Liver (tissue), 9 donors: Measurements from ENCODE around the gene MAPK8. TPM values are rescaled to one million over a fixed set of nuclear protein-coding genes. Genes with fewer than 3 reads are reported as not detected.

Experiments used
- DNase-seq: peaks from one replicate; pipeline ENCODE4 v3.0.0-alpha.2; 2017; ENCODE audit warnings: low spot score
- H3K27ac ChIP-seq, 2 donors: one replicate each; pipeline ENCODE4 v1.7.0; 2013; ENCODE audit warnings: inconsistent platforms in 2 of 2, low read length in 2 of 2, control low read depth in 1 of 2, low read depth in 1 of 2, mild to moderate bottlenecking in 1 of 2
- H3K27me3 ChIP-seq, 4 donors: one replicate each; pipeline versions ENCODE4 v1.6.1 to v1.7.0; 2013; ENCODE audit warnings: low read length in 3 of 4, inconsistent platforms in 1 of 4, mild to moderate bottlenecking in 1 of 4, moderate library complexity in 1 of 4; ENCODE audit not compliant: control insufficient read depth in 4 of 4, insufficient read depth in 4 of 4
- H3K36me3 ChIP-seq, 4 donors: one replicate each; pipeline versions ENCODE4 v1.6.1 to v1.7.0; 2013; ENCODE audit warnings: low read length in 3 of 4, mild to moderate bottlenecking in 3 of 4, low read depth in 1 of 4, moderate library complexity in 1 of 4; ENCODE audit not compliant: control insufficient read depth in 4 of 4, insufficient read depth in 3 of 4
- H3K4me1 ChIP-seq, 4 donors: one replicate each; pipeline versions ENCODE4 v1.6.1 to v1.7.0; 2013; ENCODE audit warnings: low read length in 3 of 4, mild to moderate bottlenecking in 3 of 4, moderate library complexity in 1 of 4; ENCODE audit not compliant: control insufficient read depth in 4 of 4, insufficient read depth in 4 of 4
- H3K4me3 ChIP-seq, 3 donors: one replicate each; pipeline versions ENCODE4 v1.6.1 to v1.7.0; 2013; ENCODE audit warnings: low read length in 3 of 3, control low read depth in 1 of 3, low read depth in 1 of 3, mild to moderate bottlenecking in 1 of 3
- H3K9ac ChIP-seq, 2 donors: one replicate each; pipeline ENCODE4 v1.7.0; 2013; ENCODE audit warnings: low read length in 2 of 2, mild to moderate bottlenecking in 2 of 2, moderate library complexity in 2 of 2, control low read depth in 1 of 2, low read depth in 1 of 2
- H3K9me3 ChIP-seq, 4 donors: one replicate each; pipeline versions ENCODE4 v1.6.1 to v1.7.0; 2013; ENCODE audit warnings: low read length in 3 of 4; ENCODE audit not compliant: control insufficient read depth in 4 of 4
- EGR1 ChIP-seq, 2 donors: IDR thresholded peaks; 2 replicates each; pipeline ENCODE4 v1.6.1; 2016 to 2018; ENCODE audit warnings: antibody characterized with exemption in 2 of 2, low read depth in 2 of 2
- GABPA ChIP-seq, 2 donors: IDR thresholded peaks in 1 of 2; conservative IDR thresholded peaks in 1 of 2; 2 replicates each; pipeline ENCODE4 v1.6.1; 2016; ENCODE audit warnings: antibody characterized with exemption in 2 of 2, mild to moderate bottlenecking in 1 of 2, moderate library complexity in 1 of 2
- HNF4A ChIP-seq, 2 donors: conservative IDR thresholded peaks; 2 replicates each; pipeline ENCODE4 v1.6.1; 2016; ENCODE audit warnings: antibody characterized with exemption in 2 of 2, mild to moderate bottlenecking in 2 of 2
- HNF4G ChIP-seq: IDR thresholded peaks from 2 replicates; pipeline ENCODE4 v1.6.1; 2016; ENCODE audit warnings: antibody characterized with exemption
- JUND ChIP-seq, 2 donors: IDR thresholded peaks; 2 replicates each; pipeline ENCODE4 v1.6.1; 2016; ENCODE audit warnings: antibody characterized with exemption in 2 of 2
- NR2F2 ChIP-seq: IDR thresholded peaks from 2 replicates; pipeline ENCODE4 v1.6.1; 2016; ENCODE audit warnings: antibody characterized with exemption
- RAD21 ChIP-seq, 2 donors: IDR thresholded peaks; 2 replicates each; pipeline ENCODE4 v1.6.1; 2016; ENCODE audit warnings: antibody characterized with exemption in 2 of 2, mild to moderate bottlenecking in 2 of 2
- RXRA ChIP-seq, 2 donors: IDR thresholded peaks; 2 replicates each; pipeline ENCODE4 v1.6.1; 2017 to 2018; ENCODE audit warnings: antibody characterized with exemption in 2 of 2, mild to moderate bottlenecking in 1 of 2
- SP1 ChIP-seq: IDR thresholded peaks from 2 replicates; pipeline ENCODE4 v1.6.1; 2018; ENCODE audit warnings: antibody characterized with exemption, mild to moderate bottlenecking
- TAF1 ChIP-seq: conservative IDR thresholded peaks from 2 replicates; pipeline ENCODE4 v1.6.1; 2016; ENCODE audit warnings: antibody characterized with exemption, mild to moderate bottlenecking
- YY1 ChIP-seq: IDR thresholded peaks from 2 replicates; pipeline ENCODE4 v1.6.1; 2016; ENCODE audit warnings: antibody characterized with exemption, mild to moderate bottlenecking
- WGBS: extraction: QIAGEN DNeasy Blood & Tissue Kit; methylation state at CpG from one replicate; pipeline ENCODE4 v1.1.7; 2013; 5-methylcytosine and 5-hydroxymethylcytosine counted together
- polyA plus RNA-seq, 2 donors: library from polyadenylated mRNA; stranded (reverse) in 1 of 2; unstranded in 1 of 2; fragments of 200-250 nt in 1 of 2; fragments of >200 nt in 1 of 2; fragmentation: Nextera tagmentation in 1 of 2; extraction: Ambion mirVana in 1 of 2; gene quantifications; one replicate each; pipeline versions ENCODE4 v1.2.1 to v1.2.3, GENCODE V29; 2013 to 2015
- total RNA-seq, 2 donors: library from RNA; depleted of rRNA; stranded (reverse); fragments of >200 nt; gene quantifications; one replicate each; pipeline ENCODE4 v1.2.3, GENCODE V29; 2014
- TF ChIP-seq, protein P1 (sequence below): fragments of 150-350 bp; IDR thresholded peaks from 2 replicates; pipeline ENCODE4 v1.5.1; 2017; ENCODE audit warnings: improper control_type of control experiment, low read depth, low read length; ENCODE audit not compliant: missing input control
- TF ChIP-seq, protein P2 (sequence below): IDR thresholded peaks from 2 replicates; pipeline ENCODE4 v1.6.1; 2016; ENCODE audit warnings: antibody characterized with exemption
- TF ChIP-seq, protein P3 (sequence below): IDR thresholded peaks from 2 replicates; pipeline ENCODE4 v1.6.1; 2016; ENCODE audit warnings: antibody characterized with exemption
- TF ChIP-seq, protein P4 (sequence below): IDR thresholded peaks from 2 replicates; pipeline ENCODE4 v1.6.1; 2016; ENCODE audit warnings: antibody characterized with exemption, mild to moderate bottlenecking
- donor health status: healthy.
- donor health status: healthy.
- donor health status: healthy.
- donor health status: healthy.
- donor health status: healthy.

Gene MAPK8
- total and polyA plus RNA-seq, 4 donors: 14.9 to 51.6 (median 24.8) TPM

DNA sequence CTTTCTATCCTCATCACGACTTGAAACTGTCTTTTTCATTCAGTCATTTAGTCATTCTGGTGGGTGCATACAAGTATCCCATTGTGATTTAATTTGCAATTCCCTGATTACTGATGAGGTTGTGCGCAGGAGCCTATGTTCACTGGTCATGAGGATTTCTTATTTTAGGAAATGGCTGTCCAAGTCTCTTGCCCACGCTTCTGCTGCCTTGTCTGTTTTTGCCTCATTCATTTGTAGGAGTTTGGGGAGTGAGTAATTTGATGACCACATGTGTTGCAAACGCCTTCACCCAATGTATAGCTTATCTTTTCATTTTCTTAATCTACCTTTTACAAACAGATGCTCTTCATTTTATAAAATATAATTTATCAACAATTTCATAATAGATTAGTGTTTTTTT, 171.1 kb downstream of the MAPK8 start:
- Histone ChIP-seq H3K4me1 (no peaks in the 10 kb centered on the region), H3K9ac (no peak overlapping the region), H3K27ac (no peak overlapping the region), H3K4me3 (no peak overlapping the region), H3K9me3 (no peaks in the 10 kb centered on the region), H3K36me3 (no peaks in the 10 kb centered on the region), H3K27me3 (no peaks in the 10 kb centered on the region)
- 92% methylated on average over 4 of the region's 4 CpGs for WGBS
- DNase-seq: no peak
- TF ChIP-seq, protein P1, sequence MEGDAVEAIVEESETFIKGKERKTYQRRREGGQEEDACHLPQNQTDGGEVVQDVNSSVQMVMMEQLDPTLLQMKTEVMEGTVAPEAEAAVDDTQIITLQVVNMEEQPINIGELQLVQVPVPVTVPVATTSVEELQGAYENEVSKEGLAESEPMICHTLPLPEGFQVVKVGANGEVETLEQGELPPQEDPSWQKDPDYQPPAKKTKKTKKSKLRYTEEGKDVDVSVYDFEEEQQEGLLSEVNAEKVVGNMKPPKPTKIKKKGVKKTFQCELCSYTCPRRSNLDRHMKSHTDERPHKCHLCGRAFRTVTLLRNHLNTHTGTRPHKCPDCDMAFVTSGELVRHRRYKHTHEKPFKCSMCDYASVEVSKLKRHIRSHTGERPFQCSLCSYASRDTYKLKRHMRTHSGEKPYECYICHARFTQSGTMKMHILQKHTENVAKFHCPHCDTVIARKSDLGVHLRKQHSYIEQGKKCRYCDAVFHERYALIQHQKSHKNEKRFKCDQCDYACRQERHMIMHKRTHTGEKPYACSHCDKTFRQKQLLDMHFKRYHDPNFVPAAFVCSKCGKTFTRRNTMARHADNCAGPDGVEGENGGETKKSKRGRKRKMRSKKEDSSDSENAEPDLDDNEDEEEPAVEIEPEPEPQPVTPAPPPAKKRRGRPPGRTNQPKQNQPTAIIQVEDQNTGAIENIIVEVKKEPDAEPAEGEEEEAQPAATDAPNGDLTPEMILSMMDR: no peak

DNA sequence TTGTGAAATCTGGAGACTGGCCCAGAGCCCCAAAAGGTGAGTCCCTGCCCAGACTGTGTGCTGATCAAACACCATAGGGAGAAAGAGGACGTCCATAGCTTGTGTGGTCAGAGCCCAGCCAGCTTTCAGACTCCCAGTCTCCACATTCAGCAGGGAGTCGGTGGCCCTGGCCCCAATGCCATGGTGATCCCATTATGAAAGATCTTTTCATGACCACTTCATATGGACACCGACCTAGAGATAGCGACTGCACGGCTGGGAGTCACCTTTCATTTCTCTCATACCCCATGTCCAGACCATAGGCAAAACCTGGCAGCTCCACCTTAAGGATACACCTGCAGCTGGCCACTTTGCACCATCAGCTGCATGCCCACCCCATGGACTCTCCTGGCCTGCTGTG, 172.0 kb downstream of the MAPK8 start:
- TF ChIP-seq HNF4G: no peak
- TF ChIP-seq JUND (IDR thresholded peaks at IDR 0.05): no peak
- TF ChIP-seq, protein P2, sequence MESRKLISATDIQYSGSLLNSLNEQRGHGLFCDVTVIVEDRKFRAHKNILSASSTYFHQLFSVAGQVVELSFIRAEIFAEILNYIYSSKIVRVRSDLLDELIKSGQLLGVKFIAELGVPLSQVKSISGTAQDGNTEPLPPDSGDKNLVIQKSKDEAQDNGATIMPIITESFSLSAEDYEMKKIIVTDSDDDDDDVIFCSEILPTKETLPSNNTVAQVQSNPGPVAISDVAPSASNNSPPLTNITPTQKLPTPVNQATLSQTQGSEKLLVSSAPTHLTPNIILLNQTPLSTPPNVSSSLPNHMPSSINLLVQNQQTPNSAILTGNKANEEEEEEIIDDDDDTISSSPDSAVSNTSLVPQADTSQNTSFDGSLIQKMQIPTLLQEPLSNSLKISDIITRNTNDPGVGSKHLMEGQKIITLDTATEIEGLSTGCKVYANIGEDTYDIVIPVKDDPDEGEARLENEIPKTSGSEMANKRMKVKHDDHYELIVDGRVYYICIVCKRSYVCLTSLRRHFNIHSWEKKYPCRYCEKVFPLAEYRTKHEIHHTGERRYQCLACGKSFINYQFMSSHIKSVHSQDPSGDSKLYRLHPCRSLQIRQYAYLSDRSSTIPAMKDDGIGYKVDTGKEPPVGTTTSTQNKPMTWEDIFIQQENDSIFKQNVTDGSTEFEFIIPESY: no peak
- TF ChIP-seq HNF4A (conservative IDR thresholded peaks at IDR 0.05): no peak
- no peak for TF ChIP-seq SP1
- TF ChIP-seq RXRA (IDR thresholded peaks at IDR 0.05): no peak
- TF ChIP-seq, protein P3, sequence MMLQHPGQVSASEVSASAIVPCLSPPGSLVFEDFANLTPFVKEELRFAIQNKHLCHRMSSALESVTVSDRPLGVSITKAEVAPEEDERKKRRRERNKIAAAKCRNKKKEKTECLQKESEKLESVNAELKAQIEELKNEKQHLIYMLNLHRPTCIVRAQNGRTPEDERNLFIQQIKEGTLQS: no peak
- no peak for TF ChIP-seq TAF1
- no peak for TF ChIP-seq YY1
- TF ChIP-seq, protein P4, sequence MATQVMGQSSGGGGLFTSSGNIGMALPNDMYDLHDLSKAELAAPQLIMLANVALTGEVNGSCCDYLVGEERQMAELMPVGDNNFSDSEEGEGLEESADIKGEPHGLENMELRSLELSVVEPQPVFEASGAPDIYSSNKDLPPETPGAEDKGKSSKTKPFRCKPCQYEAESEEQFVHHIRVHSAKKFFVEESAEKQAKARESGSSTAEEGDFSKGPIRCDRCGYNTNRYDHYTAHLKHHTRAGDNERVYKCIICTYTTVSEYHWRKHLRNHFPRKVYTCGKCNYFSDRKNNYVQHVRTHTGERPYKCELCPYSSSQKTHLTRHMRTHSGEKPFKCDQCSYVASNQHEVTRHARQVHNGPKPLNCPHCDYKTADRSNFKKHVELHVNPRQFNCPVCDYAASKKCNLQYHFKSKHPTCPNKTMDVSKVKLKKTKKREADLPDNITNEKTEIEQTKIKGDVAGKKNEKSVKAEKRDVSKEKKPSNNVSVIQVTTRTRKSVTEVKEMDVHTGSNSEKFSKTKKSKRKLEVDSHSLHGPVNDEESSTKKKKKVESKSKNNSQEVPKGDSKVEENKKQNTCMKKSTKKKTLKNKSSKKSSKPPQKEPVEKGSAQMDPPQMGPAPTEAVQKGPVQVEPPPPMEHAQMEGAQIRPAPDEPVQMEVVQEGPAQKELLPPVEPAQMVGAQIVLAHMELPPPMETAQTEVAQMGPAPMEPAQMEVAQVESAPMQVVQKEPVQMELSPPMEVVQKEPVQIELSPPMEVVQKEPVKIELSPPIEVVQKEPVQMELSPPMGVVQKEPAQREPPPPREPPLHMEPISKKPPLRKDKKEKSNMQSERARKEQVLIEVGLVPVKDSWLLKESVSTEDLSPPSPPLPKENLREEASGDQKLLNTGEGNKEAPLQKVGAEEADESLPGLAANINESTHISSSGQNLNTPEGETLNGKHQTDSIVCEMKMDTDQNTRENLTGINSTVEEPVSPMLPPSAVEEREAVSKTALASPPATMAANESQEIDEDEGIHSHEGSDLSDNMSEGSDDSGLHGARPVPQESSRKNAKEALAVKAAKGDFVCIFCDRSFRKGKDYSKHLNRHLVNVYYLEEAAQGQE: no peak
- no peak for TF ChIP-seq EGR1 (IDR thresholded peaks at IDR 0.05; ENCODE audit: low read depth in 2 of 2)
- TF ChIP-seq GABPA (IDR thresholded peaks at IDR 0.05 in 1 of 2, conservative IDR thresholded peaks at IDR 0.05 in 1 of 2): no peak
- no peak for TF ChIP-seq NR2F2
- TF ChIP-seq RAD21 (IDR thresholded peaks at IDR 0.05): no peak
- Histone ChIP-seq H3K36me3 (no peaks in the 10 kb centered on the region), H3K9ac (no peak overlapping the region), H3K27ac (no peak overlapping the region), H3K4me3 (no peak overlapping the region), H3K4me1 (no peaks in the 10 kb centered on the region), H3K27me3 (no peaks in the 10 kb centered on the region), H3K9me3 (no peaks in the 10 kb centered on the region)
- 89% methylated on average over 5 of the region's 5 CpGs for WGBS
- peak; percentile 30 for DNase-seq
